Stomach (tissue), 4 donors: ENCODE measurements around the gene MICALL2.

Source experiments
- EP300 ChIP-seq: sonication (generic); formaldehyde crosslinking; IDR thresholded peaks from one replicate; pipeline ENCODE4 v1.6.1; 2017; ENCODE audit warnings: antibody characterized with exemption
- POLR2A ChIP-seq, 4 donors: fragments of 450-650 bp; IDR thresholded peaks; one replicate each; pipeline ENCODE4 v1.6.1; 2016; ENCODE audit warnings: antibody characterized with exemption in 4 of 4, control low read depth in 2 of 4, mild to moderate bottlenecking in 1 of 4, moderate library complexity in 1 of 4
- TF ChIP-seq, protein P1 (sequence below), 7 experiments: fragments of 450-650 bp in 4 of 7; fragments of 200-600 bp in 3 of 7; sonication (generic) in 3 of 7; IDR thresholded peaks; one replicate each; pipeline ENCODE4 v1.5.1; 2016 to 2019; ENCODE audit warnings: antibody characterized with exemption in 7 of 7, control low read depth in 2 of 7, mild to moderate bottlenecking in 1 of 7

DNA sequence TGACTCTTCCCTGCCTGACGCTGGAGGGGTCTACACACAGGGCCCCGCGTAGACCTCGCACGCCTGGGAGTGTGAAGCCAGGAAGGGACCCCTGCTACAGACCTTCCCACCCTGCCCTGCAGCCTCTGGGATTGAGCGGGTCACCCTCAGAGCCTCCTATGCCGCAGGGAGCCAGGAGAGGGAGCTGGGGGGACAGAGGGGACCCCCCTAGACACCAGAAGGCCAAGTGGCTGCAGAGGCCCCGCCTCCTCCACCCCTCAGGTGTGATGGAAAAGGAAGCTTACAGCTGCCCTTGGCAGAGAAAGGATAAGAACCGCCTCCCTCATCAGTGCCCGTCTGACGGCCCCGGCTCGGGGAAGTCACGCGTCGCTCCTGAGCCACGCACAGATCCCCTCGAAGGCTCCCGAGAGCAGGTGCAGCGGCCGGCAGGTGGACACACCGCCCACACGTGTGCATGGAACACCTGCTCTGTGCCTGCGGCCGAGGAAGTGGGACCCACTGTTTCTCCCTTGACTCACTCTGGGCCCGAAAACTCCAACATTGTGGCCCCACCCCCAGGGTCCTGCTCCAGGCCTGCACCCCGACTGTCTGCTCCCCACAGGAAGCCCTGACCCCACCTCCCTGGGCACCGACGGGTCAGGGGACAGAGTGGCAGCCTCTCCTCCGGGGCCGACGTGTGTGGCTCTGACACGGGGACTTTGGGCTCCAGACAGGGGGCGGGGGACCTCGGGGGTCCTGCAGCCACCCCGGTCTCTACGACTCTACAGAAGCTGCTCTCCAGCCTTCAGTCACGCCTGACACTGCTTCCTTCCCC, 73.3 kb downstream of the MICALL2 start:
- TF ChIP-seq, protein P1, sequence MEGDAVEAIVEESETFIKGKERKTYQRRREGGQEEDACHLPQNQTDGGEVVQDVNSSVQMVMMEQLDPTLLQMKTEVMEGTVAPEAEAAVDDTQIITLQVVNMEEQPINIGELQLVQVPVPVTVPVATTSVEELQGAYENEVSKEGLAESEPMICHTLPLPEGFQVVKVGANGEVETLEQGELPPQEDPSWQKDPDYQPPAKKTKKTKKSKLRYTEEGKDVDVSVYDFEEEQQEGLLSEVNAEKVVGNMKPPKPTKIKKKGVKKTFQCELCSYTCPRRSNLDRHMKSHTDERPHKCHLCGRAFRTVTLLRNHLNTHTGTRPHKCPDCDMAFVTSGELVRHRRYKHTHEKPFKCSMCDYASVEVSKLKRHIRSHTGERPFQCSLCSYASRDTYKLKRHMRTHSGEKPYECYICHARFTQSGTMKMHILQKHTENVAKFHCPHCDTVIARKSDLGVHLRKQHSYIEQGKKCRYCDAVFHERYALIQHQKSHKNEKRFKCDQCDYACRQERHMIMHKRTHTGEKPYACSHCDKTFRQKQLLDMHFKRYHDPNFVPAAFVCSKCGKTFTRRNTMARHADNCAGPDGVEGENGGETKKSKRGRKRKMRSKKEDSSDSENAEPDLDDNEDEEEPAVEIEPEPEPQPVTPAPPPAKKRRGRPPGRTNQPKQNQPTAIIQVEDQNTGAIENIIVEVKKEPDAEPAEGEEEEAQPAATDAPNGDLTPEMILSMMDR (IDR thresholded peaks at IDR 0.05) = no peak
- TF ChIP-seq EP300 (no peak), POLR2A (IDR thresholded peaks at IDR 0.05) (no peak)
